Spleen (tissue), 11 donors: ENCODE results near the gene KLK7. TPM values are rescaled to one million over a fixed set of nuclear protein-coding genes. Genes with fewer than 3 reads are reported as not detected.

ENCODE experiments used
- DNase-seq: peaks from one replicate; pipeline ENCODE4 v3.0.0-alpha.2; 2020
- H3K27ac ChIP-seq, 8 donors: fragments of 200-600 bp; sonication (generic) in 7 of 8; 1 replicate in 4 of 8; 2 replicates in 4 of 8; pipeline versions ENCODE4 v1.5.0 to v1.8.0; 2016 to 2021; ENCODE audit warnings: inconsistent platforms in 4 of 8, mild to moderate bottlenecking in 4 of 8, moderate library complexity in 1 of 8
- H3K27me3 ChIP-seq, 7 donors: fragments of 200-600 bp; sonication (generic) in 6 of 7; replicated peaks in 1 of 7; 1 replicate in 4 of 7; 2 replicates in 3 of 7; pipeline versions ENCODE4 v1.5.0 to v1.8.0; 2016 to 2021; ENCODE audit warnings: inconsistent platforms in 3 of 7, mild to moderate bottlenecking in 1 of 7
- H3K36me3 ChIP-seq, 6 donors: fragments of 200-600 bp; sonication (generic) in 5 of 6; 1 replicate in 4 of 6; 2 replicates in 2 of 6; pipeline versions ENCODE4 v1.5.0 to v1.8.0; 2016 to 2021; ENCODE audit warnings: inconsistent platforms in 2 of 6
- H3K4me1 ChIP-seq, 6 donors: fragments of 200-600 bp; sonication (generic) in 5 of 6; 1 replicate in 3 of 6; 2 replicates in 3 of 6; pipeline versions ENCODE4 v1.5.0 to v1.8.0; 2016 to 2021; ENCODE audit warnings: inconsistent platforms in 3 of 6
- H3K4me3 ChIP-seq, 8 donors: fragments of 200-600 bp; sonication (generic) in 7 of 8; 1 replicate in 4 of 8; 2 replicates in 4 of 8; pipeline versions ENCODE4 v1.5.0 to v1.8.0; 2016 to 2021; ENCODE audit warnings: inconsistent platforms in 4 of 8, mild to moderate bottlenecking in 4 of 8, moderate library complexity in 2 of 8
- H3K9me3 ChIP-seq, 8 donors: fragments of 200-600 bp; sonication (generic) in 7 of 8; 1 replicate in 4 of 8; 2 replicates in 4 of 8; pipeline versions ENCODE4 v1.5.0 to v1.8.0; 2016 to 2021; ENCODE audit warnings: inconsistent platforms in 4 of 8
- CTCF ChIP-seq, 11 experiments: fragments of 200-600 bp in 7 of 11; fragments of 450-650 bp in 4 of 11; sonication (generic) in 4 of 11; IDR thresholded peaks in 8 of 11; conservative IDR thresholded peaks in 3 of 11; 1 replicate in 7 of 11; 2 replicates in 4 of 11; pipeline versions ENCODE4 v1.4.0 to v1.8.0; 2016 to 2021; ENCODE audit warnings: antibody characterized with exemption in 11 of 11, inconsistent platforms in 4 of 11, mild to moderate bottlenecking in 1 of 11
- POLR2A ChIP-seq, 3 donors: fragments of 450-650 bp; IDR thresholded peaks; one replicate each; pipeline ENCODE4 v1.5.1; 2017; ENCODE audit warnings: antibody characterized with exemption in 3 of 3, mild to moderate bottlenecking in 1 of 3
- POLR2AphosphoS5 ChIP-seq, 3 donors: sonication (generic); formaldehyde crosslinking; IDR thresholded peaks; one replicate each; pipeline ENCODE4 v1.5.1; 2017; ENCODE audit warnings: antibody characterized with exemption in 3 of 3
- WGBS, 5 donors: extraction: QIAGEN DNeasy Blood & Tissue Kit in 3 of 5; methylation state at CpG; one replicate each; pipeline versions ENCODE4 v1.1.5 to v1.1.7; 2013 to 2018; 5-methylcytosine and 5-hydroxymethylcytosine counted together
- intact Hi-C: fragments of 100-400 bp; cut with DNase I; formaldehyde crosslinking; loops from one replicate; pipeline ENCODE4 v1.15.0; 2023; ENCODE audit warnings: low total_unique reads
- polyA plus RNA-seq, 3 donors: library from polyadenylated mRNA; stranded (reverse); fragments of 200-250 nt; gene quantifications; one replicate each; pipeline ENCODE4 v1.2.1, GENCODE V29; 2013
- total RNA-seq, 7 donors: library from RNA; depleted of rRNA in 3 of 7; stranded (reverse); fragments of >200 nt in 3 of 7; fragmentation: NEBNext Ultra II Directional in 4 of 7; extraction: Animal tissue kit (Norgen Biotek cat#: 25700) in 4 of 7; gene quantifications; one replicate each; pipeline versions ENCODE4 v1.1.0 to v1.2.1, GENCODE V29; 2016 to 2021
- donor health status: healthy with polysubstance abuse.
- donor health status: DM: no; HTN: no; CAD: no; lungs with moderate emphysema.
- donor health status: DM: no; HTN: no; CAD: no.
- donor health status: Bipolar disorder and iron deficiency.
- donor health status: healthy.
- donor health status: DM: no; HTN: no; CAD: no.
- donor health status: DM: yes; HTN: yes; CAD: no.

KLK7 gene
- total and polyA plus RNA-seq, 10 donors = 0.03 to 1.6 (median 0.23) TPM; not detected in 5

DNA sequence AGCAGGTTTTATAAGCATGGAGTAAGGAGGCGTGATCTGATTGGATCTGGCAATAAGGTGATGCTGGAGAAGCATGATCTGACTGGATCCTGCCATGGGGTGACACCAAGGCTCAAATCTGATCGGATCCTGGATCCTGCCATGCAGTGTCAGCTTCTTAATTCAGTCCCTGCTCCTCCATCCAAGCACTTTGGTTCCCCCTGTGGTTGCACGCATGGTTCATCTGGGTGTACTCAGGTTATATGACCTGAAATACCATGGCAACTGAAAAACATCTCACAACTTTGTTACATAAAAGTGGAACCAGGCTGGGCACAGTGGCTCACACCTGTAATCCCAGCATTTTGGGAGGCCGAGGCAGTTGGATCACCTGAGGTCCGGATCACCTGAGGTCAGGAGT lies 54.9 kb downstream of the KLK7 start:
- no peak for DNase-seq
- Histone ChIP-seq H3K4me3 (no peak overlapping the region), H3K27me3 (peaks cover 0 to 75% (median 0%) of the 10 kb centered on the region in 7 donors), H3K9me3 (no peaks in the 10 kb centered on the region), H3K4me1 (peaks cover 0 to 7% (median 0%) of the 10 kb centered on the region in 6 donors), H3K27ac (no peak overlapping the region), H3K36me3 (no peaks in the 10 kb centered on the region)
- intact Hi-C loops = no loop called here
- TF ChIP-seq CTCF (IDR thresholded peaks at IDR 0.05 in 8 of 11, conservative IDR thresholded peaks at IDR 0.05 in 3 of 11) (no peak), POLR2AphosphoS5 (IDR thresholded peaks at IDR 0.05) (no peak), POLR2A (IDR thresholded peaks at IDR 0.05) (no peak)
- 75 to 89% (median 83%) methylated on average over 5 of the region's 5 CpGs for WGBS, 5 donors

Other genes with a start within 250 kb of the KLK7 start
- gene GPR32, start 213.5 kb downstream of the KLK7 start, total RNA-seq = not detected
- gene GPR32, start 213.5 kb downstream of the KLK7 start, polyA plus RNA-seq = not detected
- not detected for gene ACP4, start 193.5 kb downstream of the KLK7 start, total RNA-seq
- gene ACP4, start 193.5 kb downstream of the KLK7 start, polyA plus RNA-seq = not detected
- gene KLK1, start 160.1 kb downstream of the KLK7 start, total RNA-seq = 10 to 100 TPM in 4 of 7 donors, 1 to 10 TPM in 3; 1.3 to 28.6 (median 10.7) TPM
- gene KLK1, start 160.1 kb downstream of the KLK7 start, polyA plus RNA-seq = 10 to 100 TPM; 16.3 to 56.5 (median 54.5) TPM
- not detected for gene KLK15, start 150.3 kb downstream of the KLK7 start, total RNA-seq
- gene KLK15, start 150.3 kb downstream of the KLK7 start, polyA plus RNA-seq = under 1 TPM in 2 of 3 donors, not detected in 1; 0.07 to 0.13 TPM
- gene KLK3, start 129.0 kb downstream of the KLK7 start, total RNA-seq = not detected
- under 1 TPM in 1 of 3 donors, not detected in 2; 0.03 TPM for gene KLK3, start 129.0 kb downstream of the KLK7 start, polyA plus RNA-seq
- gene KLK2, start 110.5 kb downstream of the KLK7 start, total RNA-seq = 1 to 10 TPM in 1 of 7 donors, under 1 TPM in 1, not detected in 5; 0.37 to 1.2 TPM
- under 1 TPM; 0.65 to 0.86 (median 0.65) TPM for gene KLK2, start 110.5 kb downstream of the KLK7 start, polyA plus RNA-seq
- gene KLK4, start 72.5 kb downstream of the KLK7 start, total RNA-seq = not detected
- gene KLK4, start 72.5 kb downstream of the KLK7 start, polyA plus RNA-seq = under 1 TPM; 0.19 to 0.26 (median 0.20) TPM
- under 1 TPM in 1 of 7 donors, not detected in 6; 0.79 TPM for gene KLK5, start 30.9 kb downstream of the KLK7 start, total RNA-seq
- gene KLK5, start 30.9 kb downstream of the KLK7 start, polyA plus RNA-seq = under 1 TPM in 1 of 3 donors, not detected in 2; 0.13 TPM
- 1 to 10 TPM in 5 of 7 donors, under 1 TPM in 1, not detected in 1; 0.79 to 9.5 (median 3.0) TPM for gene KLK6, start 14.3 kb downstream of the KLK7 start, total RNA-seq
- gene KLK6, start 14.3 kb downstream of the KLK7 start, polyA plus RNA-seq = 1 to 10 TPM in 1 of 3 donors, under 1 TPM in 2; 0.43 to 5.8 (median 0.80) TPM
- gene KLK8, start 17.7 kb upstream of the KLK7 start, total RNA-seq = not detected
- gene KLK8, start 17.7 kb upstream of the KLK7 start, polyA plus RNA-seq = under 1 TPM in 1 of 3 donors, not detected in 2; 0.56 TPM
- not detected for gene KLK10, start 35.8 kb upstream of the KLK7 start, total RNA-seq
- under 1 TPM; 0.06 to 0.13 (median 0.09) TPM for gene KLK10, start 35.8 kb upstream of the KLK7 start, polyA plus RNA-seq
- not detected for gene KLK11, start 42.7 kb upstream of the KLK7 start, total RNA-seq
- gene KLK11, start 42.7 kb upstream of the KLK7 start, polyA plus RNA-seq = under 1 TPM in 2 of 3 donors, not detected in 1; 0.09 to 0.29 TPM
- not detected for gene KLK12, start 51.1 kb upstream of the KLK7 start, total RNA-seq
- under 1 TPM in 1 of 3 donors, not detected in 2; 0.16 TPM for gene KLK12, start 51.1 kb upstream of the KLK7 start, polyA plus RNA-seq
- not detected for gene KLK13, start 81.2 kb upstream of the KLK7 start, total RNA-seq
- under 1 TPM in 1 of 3 donors, not detected in 2; 0.13 TPM for gene KLK13, start 81.2 kb upstream of the KLK7 start, polyA plus RNA-seq
- gene KLK14, start 99.0 kb upstream of the KLK7 start, total RNA-seq = under 1 TPM in 2 of 7 donors, not detected in 5; 0.44 to 0.63 TPM
- gene KLK14, start 99.0 kb upstream of the KLK7 start, polyA plus RNA-seq = under 1 TPM; 0.12 to 0.33 (median 0.22) TPM
- gene CTU1, start 124.5 kb upstream of the KLK7 start, total RNA-seq = 1 to 10 TPM; 4.5 to 8.2 (median 6.5) TPM
- gene CTU1, start 124.5 kb upstream of the KLK7 start, polyA plus RNA-seq = 1 to 10 TPM; 1.1 to 4.0 (median 2.6) TPM
- 10 to 100 TPM; 26.9 to 81.3 (median 42.1) TPM for gene SIGLEC9, start 141.0 kb upstream of the KLK7 start, total RNA-seq
- 10 to 100 TPM in 1 of 3 donors, 1 to 10 TPM in 2; 4.6 to 13.5 (median 5.7) TPM for gene SIGLEC9, start 141.0 kb upstream of the KLK7 start, polyA plus RNA-seq
- 10 to 100 TPM; 23.1 to 59.9 (median 31.3) TPM for gene SIGLEC7, start 158.4 kb upstream of the KLK7 start, total RNA-seq
- gene SIGLEC7, start 158.4 kb upstream of the KLK7 start, polyA plus RNA-seq = 10 to 100 TPM in 2 of 3 donors, 1 to 10 TPM in 1; 6.8 to 16.5 (median 11.0) TPM
- gene CD33, start 241.2 kb upstream of the KLK7 start, total RNA-seq = 10 to 100 TPM; 32.6 to 77.8 (median 65.4) TPM
- 10 to 100 TPM in 2 of 3 donors, 1 to 10 TPM in 1; 9.6 to 19.2 (median 16.6) TPM for gene CD33, start 241.2 kb upstream of the KLK7 start, polyA plus RNA-seq